H1 (cell line): ENCODE data around the gene HSD17B3. TPM values are rescaled to one million over a fixed set of nuclear protein-coding genes. Genes with fewer than 3 reads are reported as not detected.

Source experiments
- SP1 ChIP-seq: IDR thresholded peaks from 2 replicates; pipeline ENCODE4 v1.6.1; 2011; ENCODE audit warnings: low read depth, low read length
- polyA plus RNA-seq, 7 experiments: library from polyadenylated mRNA; depleted of rRNA in 3 of 7; stranded (reverse) in 5 of 7; unstranded in 2 of 7; fragments of >200 nt in 5 of 7; fragments of 200-250 nt in 2 of 7; gene quantifications; 1 replicate in 5 of 7; 2 replicates in 1 of 7; 4 replicates in 1 of 7; pipeline versions ENCODE4 v1.2.1 to v1.2.3, GENCODE V29; 2011 to 2013; ENCODE audit warnings: missing spikeins in 2 of 7, mixed read lengths in 2 of 7
- total RNA-seq: library from RNA; stranded (reverse); fragmentation: NEBNext Ultra II Directional; extraction: Animal tissue kit (Norgen Biotek cat#: 25700); gene quantifications from 2 replicates; pipeline ENCODE4 v1.2.1, GENCODE V29; 2021
- TF ChIP-seq, protein P1 (sequence below): fragments of 300-600 bp; sonication (generic); IDR thresholded peaks from 2 replicates; pipeline ENCODE4 v1.7.1; 2012; ENCODE audit warnings: low read length, moderate library complexity, mild to moderate bottlenecking, inconsistent platforms; ENCODE audit not compliant: insufficient replicate concordance

Gene HSD17B3
- total and polyA plus RNA-seq, 2 of the 8 experiments (the other 6 are each of a cell fraction or from before 2014, with no cell fraction given), result not detected

DNA sequence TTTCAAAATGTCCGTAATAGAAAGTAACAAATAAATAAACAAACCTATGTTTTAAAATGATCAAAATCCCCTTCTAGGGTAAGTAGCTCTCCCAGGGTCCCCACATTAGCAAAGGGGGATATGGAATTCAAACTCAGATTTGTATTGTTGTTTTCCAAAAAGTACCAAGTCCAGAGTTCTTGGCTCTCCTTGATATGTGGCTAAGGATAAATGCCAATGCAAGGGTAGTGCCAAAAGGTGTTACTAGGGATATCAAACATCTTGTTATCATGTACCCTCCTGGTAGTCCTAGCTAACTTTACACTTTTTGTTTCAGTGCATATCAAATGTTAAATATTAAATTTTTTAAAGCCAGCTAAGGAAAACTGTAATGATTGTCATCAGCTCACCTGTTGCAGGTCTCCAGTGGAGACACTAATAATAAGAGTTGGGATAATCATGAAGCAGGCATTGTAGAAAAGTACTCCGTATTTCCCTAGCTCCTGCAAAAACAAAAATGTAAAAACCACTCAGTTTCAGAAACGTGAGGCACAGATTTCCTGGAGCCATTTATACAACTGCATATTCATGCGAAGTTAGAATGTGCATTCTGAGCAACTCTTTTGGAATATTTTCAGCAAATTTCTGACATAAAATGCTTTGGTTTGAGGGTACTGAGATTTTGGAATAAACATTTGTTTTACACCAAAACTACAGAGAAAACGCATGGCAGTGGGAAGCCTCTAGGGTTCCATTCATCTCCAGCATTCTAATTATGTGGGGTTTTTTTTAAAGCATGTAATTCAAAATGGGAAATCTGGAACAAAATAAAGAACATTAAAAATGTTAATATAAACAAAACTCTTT lies 41.8 kb upstream of the HSD17B3 start (continued):
- TF ChIP-seq, protein P1, sequence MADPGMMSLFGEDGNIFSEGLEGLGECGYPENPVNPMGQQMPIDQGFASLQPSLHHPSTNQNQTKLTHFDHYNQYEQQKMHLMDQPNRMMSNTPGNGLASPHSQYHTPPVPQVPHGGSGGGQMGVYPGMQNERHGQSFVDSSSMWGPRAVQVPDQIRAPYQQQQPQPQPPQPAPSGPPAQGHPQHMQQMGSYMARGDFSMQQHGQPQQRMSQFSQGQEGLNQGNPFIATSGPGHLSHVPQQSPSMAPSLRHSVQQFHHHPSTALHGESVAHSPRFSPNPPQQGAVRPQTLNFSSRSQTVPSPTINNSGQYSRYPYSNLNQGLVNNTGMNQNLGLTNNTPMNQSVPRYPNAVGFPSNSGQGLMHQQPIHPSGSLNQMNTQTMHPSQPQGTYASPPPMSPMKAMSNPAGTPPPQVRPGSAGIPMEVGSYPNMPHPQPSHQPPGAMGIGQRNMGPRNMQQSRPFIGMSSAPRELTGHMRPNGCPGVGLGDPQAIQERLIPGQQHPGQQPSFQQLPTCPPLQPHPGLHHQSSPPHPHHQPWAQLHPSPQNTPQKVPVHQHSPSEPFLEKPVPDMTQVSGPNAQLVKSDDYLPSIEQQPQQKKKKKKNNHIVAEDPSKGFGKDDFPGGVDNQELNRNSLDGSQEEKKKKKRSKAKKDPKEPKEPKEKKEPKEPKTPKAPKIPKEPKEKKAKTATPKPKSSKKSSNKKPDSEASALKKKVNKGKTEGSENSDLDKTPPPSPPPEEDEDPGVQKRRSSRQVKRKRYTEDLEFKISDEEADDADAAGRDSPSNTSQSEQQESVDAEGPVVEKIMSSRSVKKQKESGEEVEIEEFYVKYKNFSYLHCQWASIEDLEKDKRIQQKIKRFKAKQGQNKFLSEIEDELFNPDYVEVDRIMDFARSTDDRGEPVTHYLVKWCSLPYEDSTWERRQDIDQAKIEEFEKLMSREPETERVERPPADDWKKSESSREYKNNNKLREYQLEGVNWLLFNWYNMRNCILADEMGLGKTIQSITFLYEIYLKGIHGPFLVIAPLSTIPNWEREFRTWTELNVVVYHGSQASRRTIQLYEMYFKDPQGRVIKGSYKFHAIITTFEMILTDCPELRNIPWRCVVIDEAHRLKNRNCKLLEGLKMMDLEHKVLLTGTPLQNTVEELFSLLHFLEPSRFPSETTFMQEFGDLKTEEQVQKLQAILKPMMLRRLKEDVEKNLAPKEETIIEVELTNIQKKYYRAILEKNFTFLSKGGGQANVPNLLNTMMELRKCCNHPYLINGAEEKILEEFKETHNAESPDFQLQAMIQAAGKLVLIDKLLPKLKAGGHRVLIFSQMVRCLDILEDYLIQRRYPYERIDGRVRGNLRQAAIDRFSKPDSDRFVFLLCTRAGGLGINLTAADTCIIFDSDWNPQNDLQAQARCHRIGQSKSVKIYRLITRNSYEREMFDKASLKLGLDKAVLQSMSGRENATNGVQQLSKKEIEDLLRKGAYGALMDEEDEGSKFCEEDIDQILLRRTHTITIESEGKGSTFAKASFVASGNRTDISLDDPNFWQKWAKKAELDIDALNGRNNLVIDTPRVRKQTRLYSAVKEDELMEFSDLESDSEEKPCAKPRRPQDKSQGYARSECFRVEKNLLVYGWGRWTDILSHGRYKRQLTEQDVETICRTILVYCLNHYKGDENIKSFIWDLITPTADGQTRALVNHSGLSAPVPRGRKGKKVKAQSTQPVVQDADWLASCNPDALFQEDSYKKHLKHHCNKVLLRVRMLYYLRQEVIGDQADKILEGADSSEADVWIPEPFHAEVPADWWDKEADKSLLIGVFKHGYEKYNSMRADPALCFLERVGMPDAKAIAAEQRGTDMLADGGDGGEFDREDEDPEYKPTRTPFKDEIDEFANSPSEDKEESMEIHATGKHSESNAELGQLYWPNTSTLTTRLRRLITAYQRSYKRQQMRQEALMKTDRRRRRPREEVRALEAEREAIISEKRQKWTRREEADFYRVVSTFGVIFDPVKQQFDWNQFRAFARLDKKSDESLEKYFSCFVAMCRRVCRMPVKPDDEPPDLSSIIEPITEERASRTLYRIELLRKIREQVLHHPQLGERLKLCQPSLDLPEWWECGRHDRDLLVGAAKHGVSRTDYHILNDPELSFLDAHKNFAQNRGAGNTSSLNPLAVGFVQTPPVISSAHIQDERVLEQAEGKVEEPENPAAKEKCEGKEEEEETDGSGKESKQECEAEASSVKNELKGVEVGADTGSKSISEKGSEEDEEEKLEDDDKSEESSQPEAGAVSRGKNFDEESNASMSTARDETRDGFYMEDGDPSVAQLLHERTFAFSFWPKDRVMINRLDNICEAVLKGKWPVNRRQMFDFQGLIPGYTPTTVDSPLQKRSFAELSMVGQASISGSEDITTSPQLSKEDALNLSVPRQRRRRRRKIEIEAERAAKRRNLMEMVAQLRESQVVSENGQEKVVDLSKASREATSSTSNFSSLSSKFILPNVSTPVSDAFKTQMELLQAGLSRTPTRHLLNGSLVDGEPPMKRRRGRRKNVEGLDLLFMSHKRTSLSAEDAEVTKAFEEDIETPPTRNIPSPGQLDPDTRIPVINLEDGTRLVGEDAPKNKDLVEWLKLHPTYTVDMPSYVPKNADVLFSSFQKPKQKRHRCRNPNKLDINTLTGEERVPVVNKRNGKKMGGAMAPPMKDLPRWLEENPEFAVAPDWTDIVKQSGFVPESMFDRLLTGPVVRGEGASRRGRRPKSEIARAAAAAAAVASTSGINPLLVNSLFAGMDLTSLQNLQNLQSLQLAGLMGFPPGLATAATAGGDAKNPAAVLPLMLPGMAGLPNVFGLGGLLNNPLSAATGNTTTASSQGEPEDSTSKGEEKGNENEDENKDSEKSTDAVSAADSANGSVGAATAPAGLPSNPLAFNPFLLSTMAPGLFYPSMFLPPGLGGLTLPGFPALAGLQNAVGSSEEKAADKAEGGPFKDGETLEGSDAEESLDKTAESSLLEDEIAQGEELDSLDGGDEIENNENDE, result no peak
- TF ChIP-seq SP1, result no peak
